Right lobe of liver (tissue), 6 donors: Measurements from ENCODE around the gene MECR. TPM values are rescaled to one million over a fixed set of nuclear protein-coding genes. Genes with fewer than 3 reads are reported as not detected.
"Not testable (repeated sequence)": the region's sequence is repeated elsewhere in the genome, so short reads cannot be mapped to it uniquely, and the experiment has no call there.

Experiments used
- ATAC-seq, 4 donors: fragments of 200-7000 bp; cut with Tn5 transposase; one replicate each; pipeline ENCODE4 v1.9.1; 2020; ENCODE audit warnings: mild to moderate bottlenecking in 4 of 4, moderate library complexity in 4 of 4
- DNase-seq, 3 donors: peaks; one replicate each; pipeline ENCODE4 v3.0.0-alpha.2; 2020
- H3K27ac ChIP-seq, 3 donors: fragments of 200-600 bp; one replicate each; pipeline ENCODE4 v1.8.0; 2022
- H3K27me3 ChIP-seq, 2 donors: fragments of 200-600 bp; one replicate each; pipeline ENCODE4 v1.8.0; 2022
- H3K36me3 ChIP-seq, 4 donors: fragments of 200-600 bp; sonication (generic) in 1 of 4; one replicate each; pipeline versions ENCODE4 v1.5.1 to v1.8.0; 2017 to 2022; ENCODE audit warnings: control low read depth in 1 of 4
- H3K4me1 ChIP-seq, 4 donors: fragments of 200-600 bp; sonication (generic) in 1 of 4; one replicate each; pipeline versions ENCODE4 v1.5.1 to v1.8.0; 2017 to 2022; ENCODE audit warnings: control low read depth in 1 of 4
- H3K4me3 ChIP-seq, 3 donors: fragments of 200-600 bp; one replicate each; pipeline ENCODE4 v1.8.0; 2022
- H3K9me3 ChIP-seq, 4 donors: fragments of 200-600 bp; sonication (generic) in 1 of 4; one replicate each; pipeline versions ENCODE4 v1.5.1 to v1.8.0; 2017 to 2022; ENCODE audit warnings: control low read depth in 1 of 4
- CTCF ChIP-seq, 4 donors: fragments of 200-600 bp in 3 of 4; fragments of 450-650 bp in 1 of 4; IDR thresholded peaks; one replicate each; pipeline versions ENCODE4 v1.5.1 to v1.8.0; 2016 to 2022; ENCODE audit warnings: antibody characterized with exemption in 4 of 4, mild to moderate bottlenecking in 2 of 4
- POLR2A ChIP-seq: fragments of 450-650 bp; IDR thresholded peaks from one replicate; pipeline ENCODE4 v1.6.1; 2017; ENCODE audit warnings: antibody characterized with exemption, mild to moderate bottlenecking
- WGBS: methylation state at CpG from one replicate; pipeline ENCODE4 v1.1.6; 2018; ENCODE audit warnings: low coverage, low lambda C conversion rate; ENCODE audit not compliant: insufficient coverage; ENCODE audit errors: missing lambda C conversion rate; 5-methylcytosine and 5-hydroxymethylcytosine counted together
- intact Hi-C, 2 donors: fragments of 100-400 bp; cut with DNase I; formaldehyde crosslinking; loops; one replicate each; pipeline versions ENCODE4 v1.11.2 to v1.14.1; 2022
- total RNA-seq, 6 experiments: library from RNA; depleted of rRNA in 2 of 6; stranded (reverse); fragments of >200 nt in 2 of 6; fragmentation: NEBNext Ultra II Directional in 3 of 6; extraction: Animal tissue kit (Norgen Biotek cat#: 25700) in 3 of 6; gene quantifications; one replicate each; pipeline versions ENCODE4 v1.1.0 to v1.2.4, GENCODE V29; 2016 to 2023
- donor health status: DM: no; HTN: yes; CAD: no.
- donor health status: DM: no; HTN: no; CAD: no.
- donor health status: DM: no; HTN: no; CAD: no.
- donor health status: DM: no; HTN: yes; CAD: no.
- donor health status: DM: no; HTN: yes; CAD: no.

The MECR gene
- total RNA-seq, 6 experiments from 2014 or later, result 13.1 to 22.1 (median 15.7) TPM

- ATAC-seq (no peak), DNase-seq (no peak)
- no peak overlapping the region for H3K4me3 ChIP-seq
- H3K27ac ChIP-seq, result no peak overlapping the region
- TF ChIP-seq POLR2A (no peak), CTCF (IDR thresholded peaks at IDR 0.05) (no peak)
- no peaks in the 10 kb centered on the region for H3K9me3 ChIP-seq
- WGBS, result 64% methylated on average over 4 of the region's 4 CpGs
- H3K4me1 ChIP-seq, result peaks cover 0 to 8% (median 0%) of the 10 kb centered on the region in 4 donors
- H3K27me3 ChIP-seq, result no peaks in the 10 kb centered on the region
- H3K36me3 ChIP-seq, result peaks cover 0 to 3% (median 0%) of the 10 kb centered on the region in 4 donors
- intact Hi-C loops, result no loop called here
Observed at GRCh38 chr1:29225361-29225760, 5.4 kb downstream of the MECR start.

GRCh38 chr1:29224356-29224837, 6.3 kb downstream of the MECR start:
- no peak for TF ChIP-seq CTCF (IDR thresholded peaks at IDR 0.05)
- no peak for TF ChIP-seq POLR2A
- WGBS, result 61% methylated on average over 4 of the region's 5 CpGs
- no peak for ATAC-seq

GRCh38 chr1:29223521-29223920, 7.2 kb downstream of the MECR start:
- Histone ChIP-seq H3K4me1 (no peaks in the 10 kb centered on the region), H3K4me3 (no peak overlapping the region), H3K36me3 (peaks cover 0 to 3% (median 0%) of the 10 kb centered on the region in 4 donors), H3K27ac (no peak overlapping the region), H3K9me3 (no peaks in the 10 kb centered on the region), H3K27me3 (no peaks in the 10 kb centered on the region)
- 76% methylated on average over 4 of the region's 6 CpGs for WGBS
- ATAC-seq (no peak), DNase-seq (no peak)
- intact Hi-C loops, result no loop called here
- TF ChIP-seq POLR2A, result no peak
- TF ChIP-seq CTCF (IDR thresholded peaks at IDR 0.05), result no peak

More at GRCh38 chr1:29224356-29224837, 6.3 kb downstream of the MECR start:
- Histone ChIP-seq H3K27ac (no peak overlapping the region), H3K9me3 (no peaks in the 10 kb centered on the region), H3K27me3 (no peaks in the 10 kb centered on the region), H3K4me3 (no peak overlapping the region), H3K36me3 (peaks cover 0 to 3% (median 0%) of the 10 kb centered on the region in 4 donors), H3K4me1 (no peaks in the 10 kb centered on the region)
- no peak for DNase-seq
- intact Hi-C loops, result no loop called here

- Histone ChIP-seq H3K9me3 (no peaks in the 10 kb centered on the region), H3K36me3 (peaks cover 0 to 3% (median 0%) of the 10 kb centered on the region in 4 donors), H3K27ac (no peak overlapping the region), H3K27me3 (no peaks in the 10 kb centered on the region), H3K4me1 (no peaks in the 10 kb centered on the region), H3K4me3 (no peak overlapping the region)
- 100% methylated on average over 1 of the region's 1 CpG for WGBS
- intact Hi-C loops, result no loop called here
- TF ChIP-seq POLR2A (no peak), CTCF (IDR thresholded peaks at IDR 0.05) (no peak)
- ATAC-seq (no peak), DNase-seq (no peak)
Observed at GRCh38 chr1:29222686-29223085, 8.0 kb downstream of the MECR start.

DNA sequence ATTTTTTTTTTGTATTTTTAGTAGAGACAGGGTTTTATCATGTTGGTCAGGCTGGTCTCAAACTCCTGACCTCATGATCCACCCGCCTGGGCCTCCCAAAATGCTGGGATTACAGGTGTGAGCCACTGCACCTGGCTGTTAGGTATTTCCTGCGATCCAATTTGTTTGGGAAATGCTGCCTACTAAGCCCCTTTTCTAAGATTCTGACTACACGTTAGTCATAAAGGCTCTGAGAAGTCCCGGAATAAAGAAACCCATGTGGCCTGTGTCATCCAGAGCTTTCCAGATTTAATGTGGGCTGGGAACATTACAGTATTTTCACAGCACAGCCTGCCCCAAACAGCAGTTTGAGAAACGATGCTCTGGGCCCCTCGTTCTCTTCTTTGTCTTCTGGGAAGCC, 8.5 kb downstream of the MECR start:
- DNase-seq, H3K4me3 ChIP-seq, H3K36me3 ChIP-seq, H3K27ac ChIP-seq, H3K4me1 ChIP-seq, intact Hi-C loops, ATAC-seq, H3K27me3 ChIP-seq, H3K9me3 ChIP-seq: not testable (repeated sequence)
- 89% methylated on average over 6 of the region's 6 CpGs for WGBS
